ENCODE data around the gene TRABD. TPM values are rescaled to one million over a fixed set of nuclear protein-coding genes. Genes with fewer than 3 reads are reported as not detected.

TRABD gene
- total RNA-seq, 2 experiments from 2014 or later, result 126 to 128 TPM

DNA sequence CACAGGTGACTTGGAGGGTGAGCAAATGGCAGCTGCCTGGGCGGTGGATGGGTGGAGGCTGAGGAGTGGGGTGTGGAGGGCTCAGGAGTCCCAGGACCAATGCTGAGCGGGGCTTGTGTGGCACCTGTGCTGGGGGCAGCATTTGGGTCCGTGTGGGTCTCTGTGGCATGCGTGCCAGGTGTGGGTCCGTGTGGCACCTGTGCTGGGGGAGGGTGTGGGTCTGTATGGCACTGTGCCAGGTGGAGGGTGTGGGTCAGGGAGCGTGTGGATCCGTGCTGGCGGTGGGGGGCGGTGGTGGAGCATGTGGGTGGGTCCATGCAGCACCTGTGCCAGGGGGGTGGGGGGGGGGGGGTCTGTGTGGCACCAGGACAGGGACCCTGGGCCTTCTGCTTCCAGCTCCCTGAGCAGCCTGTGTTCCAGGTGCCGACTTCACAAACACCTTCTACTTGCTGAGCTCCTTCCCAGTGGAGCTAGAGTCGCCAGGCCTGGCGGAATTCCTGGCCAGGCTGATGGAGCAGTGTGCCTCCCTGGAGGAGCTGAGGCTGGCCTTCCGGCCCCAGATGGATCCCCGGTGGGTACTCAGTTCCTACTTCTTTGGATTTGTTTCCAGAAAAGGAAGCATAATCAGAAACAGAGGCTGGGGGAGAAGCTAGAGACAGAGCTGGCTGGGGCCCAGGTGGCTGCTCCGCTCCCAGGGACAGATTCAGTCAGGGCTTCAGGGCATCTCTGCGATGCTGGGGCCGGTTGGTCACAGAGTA is 29.8 kb downstream of the TRABD start:
- Histone ChIP-seq H3K4me2 (ENCODE audit: low read length) (no peak overlapping the region), H3K27ac (ENCODE audit: low read depth, low read length, poor library complexity, severe bottlenecking) (no peak overlapping the region), H3K4me3 (ENCODE audit: low read depth, low read length, poor library complexity, severe bottlenecking) (no peak overlapping the region), H2AFZ (ENCODE audit: low read length) (no peak overlapping the region), H4K20me1 (ENCODE audit: insufficient read depth, low read length) (no peaks in the 10 kb centered on the region), H3K79me2 (ENCODE audit: insufficient read depth, low read depth, low read length) (no peaks in the 10 kb centered on the region), H3K9me3 (ENCODE audit: low read length) (no peaks in the 10 kb centered on the region), H3K9me2 (ENCODE audit: insufficient read depth, low read length) (no peaks in the 10 kb centered on the region), H3K4me1 (ENCODE audit: insufficient read depth, low read length, poor library complexity, severe bottlenecking) (no peaks in the 10 kb centered on the region), H3K36me3 (ENCODE audit: insufficient read depth, low read length) (peaks cover 96% of the 10 kb centered on the region)
- POLR2A ChIA-PET, result no interaction called here
- CTCF ChIA-PET (ENCODE audit: unreplicated experiment), result no interaction called here
- BruUV-seq (replicated peaks), result no TSS peak
- intact Hi-C loops (cut with micrococcal nuclease; ENCODE audit: unreplicated experiment), result no loop called here
- DNase-seq (ENCODE audit: low spot score), result no peak
- TF ChIP-seq EZH2phosphoT487 (IDR thresholded peaks at IDR 0.05; ENCODE audit: borderline replicate concordance, low read depth, low read length), result no peak
- TF ChIP-seq, protein P1, sequence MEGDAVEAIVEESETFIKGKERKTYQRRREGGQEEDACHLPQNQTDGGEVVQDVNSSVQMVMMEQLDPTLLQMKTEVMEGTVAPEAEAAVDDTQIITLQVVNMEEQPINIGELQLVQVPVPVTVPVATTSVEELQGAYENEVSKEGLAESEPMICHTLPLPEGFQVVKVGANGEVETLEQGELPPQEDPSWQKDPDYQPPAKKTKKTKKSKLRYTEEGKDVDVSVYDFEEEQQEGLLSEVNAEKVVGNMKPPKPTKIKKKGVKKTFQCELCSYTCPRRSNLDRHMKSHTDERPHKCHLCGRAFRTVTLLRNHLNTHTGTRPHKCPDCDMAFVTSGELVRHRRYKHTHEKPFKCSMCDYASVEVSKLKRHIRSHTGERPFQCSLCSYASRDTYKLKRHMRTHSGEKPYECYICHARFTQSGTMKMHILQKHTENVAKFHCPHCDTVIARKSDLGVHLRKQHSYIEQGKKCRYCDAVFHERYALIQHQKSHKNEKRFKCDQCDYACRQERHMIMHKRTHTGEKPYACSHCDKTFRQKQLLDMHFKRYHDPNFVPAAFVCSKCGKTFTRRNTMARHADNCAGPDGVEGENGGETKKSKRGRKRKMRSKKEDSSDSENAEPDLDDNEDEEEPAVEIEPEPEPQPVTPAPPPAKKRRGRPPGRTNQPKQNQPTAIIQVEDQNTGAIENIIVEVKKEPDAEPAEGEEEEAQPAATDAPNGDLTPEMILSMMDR (conservative IDR thresholded peaks at IDR 0.05; ENCODE audit: low read length), result no peak

- no peak for DNase-seq (ENCODE audit: low spot score)
- Histone ChIP-seq H4K20me1 (ENCODE audit: insufficient read depth, low read length) (no peaks in the 10 kb centered on the region), H3K4me1 (ENCODE audit: insufficient read depth, low read length, poor library complexity, severe bottlenecking) (no peaks in the 10 kb centered on the region), H3K79me2 (ENCODE audit: insufficient read depth, low read depth, low read length) (no peaks in the 10 kb centered on the region), H3K9me3 (ENCODE audit: low read length) (no peaks in the 10 kb centered on the region), H3K4me3 (ENCODE audit: low read depth, low read length, poor library complexity, severe bottlenecking) (no peak overlapping the region), H2AFZ (ENCODE audit: low read length) (no peak overlapping the region), H3K36me3 (ENCODE audit: insufficient read depth, low read length) (peaks cover 96% of the 10 kb centered on the region), H3K9me2 (ENCODE audit: insufficient read depth, low read length) (no peaks in the 10 kb centered on the region), H3K4me2 (ENCODE audit: low read length) (no peak overlapping the region), H3K27ac (ENCODE audit: low read depth, low read length, poor library complexity, severe bottlenecking) (no peak overlapping the region)
- intact Hi-C loops (cut with micrococcal nuclease; ENCODE audit: unreplicated experiment), result no loop called here
- no TSS peak for BruUV-seq (replicated peaks)
- TF ChIP-seq, protein P1 (conservative IDR thresholded peaks at IDR 0.05; ENCODE audit: low read length), result no peak
- no peak for TF ChIP-seq EZH2phosphoT487 (IDR thresholded peaks at IDR 0.05; ENCODE audit: borderline replicate concordance, low read depth, low read length)
- POLR2A ChIA-PET, result no interaction called here
- CTCF ChIA-PET (ENCODE audit: unreplicated experiment), result no interaction called here
Measured at GRCh38 chr22:50216055-50216683, 30.5 kb downstream of the TRABD start.

Measured in OCI-LY7 (cell line).